HT1080 (cell line): ENCODE measurements around the gene AGRN. TPM values are rescaled to one million over a fixed set of nuclear protein-coding genes. Genes with fewer than 3 reads are reported as not detected.
"Not testable (repeated sequence)": the region's sequence is repeated elsewhere in the genome, so short reads cannot be mapped to it uniquely, and the experiment has no call there.

ENCODE experiments used
- DNase-seq: peaks from one replicate; pipeline ENCODE4 v3.0.0-alpha.2; 2015; ENCODE audit warnings: low read depth
- total RNA-seq: library from RNA; depleted of rRNA; stranded (reverse); fragments of >200 nt; shearing (Covaris generic); gene quantifications from 2 replicates; pipeline ENCODE4 v1.2.3, GENCODE V29; 2014

Gene AGRN
- total RNA-seq, 1 experiment from 2014 or later: 101 TPM

DNA sequence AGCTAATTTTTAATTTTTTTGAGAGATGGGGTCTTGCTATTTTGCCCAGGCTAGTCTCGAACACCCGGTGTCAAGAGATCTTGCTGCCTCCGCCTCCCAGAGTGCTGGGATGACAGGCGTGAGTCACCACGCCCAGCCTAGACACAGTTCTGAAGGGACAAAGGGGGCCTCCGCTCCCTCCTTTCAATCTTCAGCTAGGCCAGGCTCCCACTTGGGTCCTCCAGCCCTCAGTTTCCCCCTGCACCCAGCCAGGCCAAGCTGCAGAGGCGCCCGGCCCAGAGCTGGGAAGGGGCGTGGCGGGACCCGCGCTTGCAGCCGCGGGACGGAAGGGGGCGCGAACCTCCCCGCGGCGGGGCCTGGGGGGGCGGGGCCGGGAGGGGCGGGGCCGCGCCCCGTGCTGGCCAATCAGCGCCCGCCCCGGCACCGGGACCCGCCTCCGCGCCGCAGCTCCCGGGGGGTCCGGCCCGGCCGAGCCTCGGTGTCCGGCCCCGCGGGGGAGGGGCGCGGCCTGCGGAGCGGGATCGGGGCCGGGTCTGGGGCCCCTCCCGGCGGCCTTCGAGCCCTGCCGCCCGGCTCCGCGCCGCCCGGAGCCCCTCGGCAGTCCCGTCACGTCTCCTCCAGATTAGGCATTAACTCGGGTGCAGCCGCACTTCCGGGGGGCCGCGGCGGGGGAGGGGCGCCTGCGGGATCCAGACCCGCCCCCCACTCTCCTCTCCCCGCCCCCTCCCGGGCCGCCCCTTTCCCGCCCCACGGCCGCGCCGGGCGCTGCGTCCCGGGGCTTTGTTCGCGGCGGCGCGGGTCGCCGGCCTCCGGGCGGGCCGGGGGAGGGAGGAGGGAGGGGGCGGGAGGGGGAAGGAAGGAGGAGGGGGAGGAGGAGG lies 559 bp upstream of the AGRN start:
- peak; percentile 48 for DNase-seq

DNA sequence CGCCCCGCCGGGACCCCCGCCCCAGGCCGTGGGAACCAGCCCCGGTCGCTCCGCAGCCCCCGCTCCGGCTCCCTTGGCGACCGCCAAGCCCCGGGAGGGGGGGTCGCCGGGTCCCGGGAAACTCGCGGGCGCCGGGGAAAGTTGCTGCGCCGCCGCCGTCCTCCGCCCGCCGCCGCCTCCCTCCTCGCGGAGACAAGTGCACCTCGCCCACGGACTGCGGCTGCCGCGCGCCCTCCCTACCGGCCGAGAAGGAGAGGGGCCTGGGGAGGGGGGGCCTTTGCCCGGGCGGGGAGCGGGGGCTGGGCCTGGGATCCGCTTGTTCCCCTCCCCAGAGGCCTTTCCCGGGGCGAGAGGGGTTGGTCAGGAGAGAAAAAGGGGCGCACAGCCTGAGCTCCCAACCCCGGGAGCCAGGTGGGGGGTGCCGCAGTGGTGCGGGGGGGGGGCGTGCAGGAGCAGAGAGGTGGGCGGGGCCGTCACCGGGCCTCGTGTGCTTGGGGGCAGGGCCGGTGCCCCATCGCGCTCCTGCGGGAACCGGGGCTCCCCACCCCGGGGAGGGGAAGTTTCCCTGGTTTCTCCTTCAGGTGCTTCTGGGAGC lies 592 bp downstream of the AGRN start:
- no peak for DNase-seq

DNA sequence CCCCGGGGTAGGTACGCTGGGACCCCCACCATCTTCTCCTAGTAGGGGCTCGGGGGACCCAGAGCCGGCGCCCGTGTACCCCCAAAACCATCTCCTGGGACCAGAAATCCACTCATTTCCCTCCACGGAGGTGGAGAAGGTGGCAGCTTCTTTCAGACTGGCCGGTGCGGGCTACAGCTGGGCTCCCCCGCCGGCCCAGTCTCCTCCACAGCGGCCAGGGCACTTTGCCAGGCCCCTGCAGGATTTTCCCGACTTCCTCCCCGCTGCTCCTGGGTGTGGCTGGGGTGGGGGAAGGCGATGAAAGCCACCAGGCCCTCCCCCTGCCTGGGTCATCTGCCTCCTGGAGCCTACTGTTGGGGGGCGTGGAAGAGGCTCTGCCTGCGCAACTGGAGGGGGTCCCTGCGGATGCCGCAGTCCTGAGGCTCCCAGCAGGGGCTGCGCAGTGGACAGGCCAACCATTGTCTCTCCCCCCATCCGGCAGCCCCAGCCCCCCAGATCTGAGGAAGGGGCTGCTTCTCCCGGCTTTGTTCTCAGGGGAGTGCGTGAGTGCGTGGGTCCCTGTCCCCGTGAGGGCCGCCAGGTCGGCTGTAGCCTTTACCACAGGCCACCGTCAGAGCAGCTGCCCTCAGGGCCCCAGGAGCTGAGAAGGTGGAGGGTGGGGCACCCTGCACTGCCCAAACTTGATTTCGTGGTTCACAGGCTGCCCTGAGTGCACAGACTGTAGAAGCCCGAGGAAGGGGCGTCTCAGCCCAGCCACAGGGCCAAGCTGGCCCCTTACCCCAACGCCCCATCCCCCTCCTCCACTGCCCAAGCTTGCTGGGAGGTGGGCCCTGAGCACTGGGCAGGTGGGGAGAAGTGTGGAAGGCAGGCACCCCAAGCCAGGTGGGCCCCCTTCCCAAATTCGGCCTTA lies 1.3 kb downstream of the AGRN start:
- DNase-seq: peak; percentile 87

DNA sequence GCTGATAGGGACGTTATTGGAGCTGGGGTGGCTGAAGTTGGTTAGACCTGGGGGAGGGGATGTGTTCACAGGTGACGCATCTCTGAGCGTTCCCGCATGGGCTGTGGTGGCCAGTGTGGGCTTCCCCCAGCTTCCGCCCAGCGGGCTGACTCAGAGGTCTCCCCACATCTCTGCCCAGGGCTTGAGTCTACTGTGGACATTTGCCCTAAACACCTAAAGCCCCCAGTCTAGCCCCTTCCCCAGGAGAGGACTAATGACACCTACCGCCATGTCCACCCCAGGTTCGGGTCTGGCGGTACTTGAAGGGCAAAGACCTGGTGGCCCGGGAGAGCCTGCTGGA lies 2.0 kb downstream of the AGRN start:
- peak; percentile 89 for DNase-seq

DNA sequence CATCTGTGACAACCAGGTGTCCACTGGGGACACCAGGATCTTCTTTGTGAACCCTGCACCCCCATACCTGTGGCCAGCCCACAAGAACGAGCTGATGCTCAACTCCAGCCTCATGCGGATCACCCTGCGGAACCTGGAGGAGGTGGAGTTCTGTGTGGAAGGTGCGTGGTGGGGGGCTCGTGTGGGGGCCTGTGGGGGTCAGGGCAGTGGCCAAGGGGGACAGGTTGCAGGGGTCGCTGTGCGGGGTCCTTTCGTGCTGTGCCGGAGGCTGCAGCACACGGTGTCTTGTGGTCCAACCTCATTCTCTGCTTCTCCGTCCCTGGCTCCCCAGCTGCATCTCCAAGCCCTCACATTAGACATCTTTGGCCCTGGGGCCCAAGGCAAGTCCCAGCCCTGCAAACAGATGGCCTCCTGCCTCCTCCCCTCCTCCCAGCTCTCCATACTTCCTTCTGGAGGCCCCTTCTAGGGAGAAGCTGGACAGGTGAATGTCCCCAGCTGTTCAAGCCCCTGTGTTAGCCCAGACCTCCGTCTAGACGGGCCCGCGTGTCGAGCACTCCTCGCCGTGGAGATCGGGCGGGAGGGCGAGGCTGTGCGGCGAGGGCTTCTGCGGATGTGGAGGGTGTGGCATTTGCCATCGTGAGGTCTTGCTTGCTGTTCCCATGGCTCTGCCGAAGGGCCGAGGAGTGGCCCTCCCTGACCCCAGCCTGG lies 2.5 kb downstream of the AGRN start:
- DNase-seq: no peak

DNA sequence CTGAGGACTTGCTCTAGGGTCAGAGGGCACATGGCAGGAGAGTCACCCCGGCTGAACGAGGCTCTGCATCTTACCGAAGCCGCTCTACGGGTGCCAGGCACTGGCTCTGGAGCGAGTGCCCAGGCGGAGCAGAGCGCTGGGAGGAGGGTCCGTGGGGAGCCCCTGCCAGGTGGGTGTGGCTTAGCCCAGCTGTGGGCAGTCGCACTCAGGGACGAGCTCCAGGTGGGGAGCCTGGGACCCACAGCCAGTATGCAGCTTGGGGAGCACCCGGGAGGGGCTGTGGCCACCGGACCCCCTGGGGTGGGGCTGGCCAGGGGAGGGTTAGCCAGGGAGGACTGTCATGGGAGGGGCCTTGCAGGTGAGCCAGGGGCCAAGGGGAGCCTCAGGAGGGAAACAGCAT lies 3.8 kb downstream of the AGRN start:
- DNase-seq: no peak

DNA sequence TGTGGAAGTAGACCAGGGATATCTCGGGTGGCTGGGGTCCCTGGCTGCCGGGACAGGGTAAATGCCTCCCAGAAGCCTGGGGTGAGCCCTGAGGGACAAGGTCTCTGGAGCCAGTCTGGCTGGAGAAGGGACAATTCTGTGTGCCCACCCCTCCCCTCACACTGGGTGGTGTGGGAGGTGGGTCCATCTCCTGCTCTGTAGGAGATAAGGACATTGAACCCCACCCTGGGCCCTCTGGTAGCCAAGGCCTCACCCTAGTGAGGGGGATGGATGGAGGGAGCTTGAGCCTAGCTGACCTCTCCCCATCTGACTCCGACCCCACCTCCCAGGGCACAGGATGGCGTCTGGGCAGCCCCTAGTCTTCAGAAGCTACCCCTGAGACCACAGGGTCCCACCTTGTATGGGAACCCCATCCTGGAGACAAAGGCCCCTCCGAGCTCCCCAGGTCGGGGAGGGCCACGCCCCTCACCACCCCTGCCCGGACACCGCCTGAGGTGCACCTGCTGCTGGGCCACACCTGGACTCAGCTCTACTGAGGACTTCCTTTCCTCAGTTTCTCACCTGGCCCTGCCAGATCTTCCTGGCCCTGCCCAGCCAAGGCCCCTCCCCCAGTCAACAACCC lies 4.3 kb downstream of the AGRN start:
- DNase-seq: no peak

DNA sequence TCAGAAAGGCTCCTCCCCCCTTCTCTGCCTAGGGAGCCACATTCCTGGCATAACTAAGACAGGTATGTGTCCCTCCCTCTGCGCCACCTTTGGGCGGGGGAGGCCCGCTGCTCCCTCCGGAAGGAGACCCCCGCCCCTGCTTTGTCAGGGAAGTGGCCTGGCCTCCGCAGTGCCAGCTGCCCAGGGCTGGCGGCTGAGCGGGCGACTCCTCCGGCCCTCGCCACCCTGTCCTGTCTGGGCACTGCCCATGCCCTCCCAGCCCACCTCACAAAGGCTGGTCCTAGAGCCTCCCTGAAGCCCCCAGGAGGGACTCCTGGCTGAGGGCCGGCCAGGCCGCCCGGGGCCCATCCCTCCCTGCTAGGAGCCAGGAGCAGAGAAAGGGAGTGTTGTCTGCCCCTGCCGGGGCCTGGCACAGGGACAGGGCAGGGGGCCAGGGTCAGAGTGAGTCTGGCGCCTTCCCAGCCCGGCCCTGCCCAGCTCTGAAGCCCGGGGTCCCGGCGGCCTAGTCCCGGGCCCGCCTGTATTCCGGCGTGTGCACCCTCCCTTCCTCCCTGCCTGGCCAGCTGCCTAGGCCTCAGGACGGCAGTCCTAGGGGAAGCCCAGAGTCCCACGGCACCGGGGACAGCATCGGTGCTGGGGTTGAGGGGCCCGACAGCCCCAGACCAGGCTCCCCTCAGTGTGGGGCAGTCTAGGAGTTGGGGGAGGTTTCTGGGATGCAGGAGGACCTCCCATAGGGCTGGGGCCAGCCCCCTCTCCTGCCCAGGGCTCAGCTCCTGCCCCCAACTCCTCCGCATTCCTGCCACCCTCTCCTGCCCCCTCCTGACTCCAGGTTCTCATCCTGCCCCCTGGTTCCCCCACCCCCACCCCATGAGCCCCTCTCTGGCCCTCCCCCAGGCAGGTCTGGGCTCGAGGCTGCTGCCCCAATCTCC lies 5.1 kb downstream of the AGRN start:
- peak; percentile 50 for DNase-seq

DNA sequence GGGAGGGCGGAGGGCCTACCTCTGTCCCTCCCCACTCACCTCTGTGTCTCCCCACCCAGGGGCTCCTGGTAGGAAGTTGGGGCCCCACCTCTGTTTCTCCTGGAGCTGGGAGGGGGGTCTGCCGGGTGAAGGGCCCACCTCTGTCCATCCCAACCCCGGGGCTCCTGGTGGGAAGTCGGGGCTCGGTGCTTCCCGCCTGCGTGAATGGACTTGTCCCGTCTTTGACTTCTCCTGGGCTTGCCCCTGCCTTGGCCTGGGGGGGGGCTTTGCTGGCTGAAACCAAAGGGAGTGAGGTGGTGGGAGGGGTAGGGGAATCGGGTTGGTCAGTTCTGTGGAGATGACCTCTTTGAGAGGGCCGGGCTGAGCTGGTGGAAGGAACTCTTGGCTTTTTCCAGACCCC lies 5.8 kb downstream of the AGRN start:
- no peak for DNase-seq

DNA sequence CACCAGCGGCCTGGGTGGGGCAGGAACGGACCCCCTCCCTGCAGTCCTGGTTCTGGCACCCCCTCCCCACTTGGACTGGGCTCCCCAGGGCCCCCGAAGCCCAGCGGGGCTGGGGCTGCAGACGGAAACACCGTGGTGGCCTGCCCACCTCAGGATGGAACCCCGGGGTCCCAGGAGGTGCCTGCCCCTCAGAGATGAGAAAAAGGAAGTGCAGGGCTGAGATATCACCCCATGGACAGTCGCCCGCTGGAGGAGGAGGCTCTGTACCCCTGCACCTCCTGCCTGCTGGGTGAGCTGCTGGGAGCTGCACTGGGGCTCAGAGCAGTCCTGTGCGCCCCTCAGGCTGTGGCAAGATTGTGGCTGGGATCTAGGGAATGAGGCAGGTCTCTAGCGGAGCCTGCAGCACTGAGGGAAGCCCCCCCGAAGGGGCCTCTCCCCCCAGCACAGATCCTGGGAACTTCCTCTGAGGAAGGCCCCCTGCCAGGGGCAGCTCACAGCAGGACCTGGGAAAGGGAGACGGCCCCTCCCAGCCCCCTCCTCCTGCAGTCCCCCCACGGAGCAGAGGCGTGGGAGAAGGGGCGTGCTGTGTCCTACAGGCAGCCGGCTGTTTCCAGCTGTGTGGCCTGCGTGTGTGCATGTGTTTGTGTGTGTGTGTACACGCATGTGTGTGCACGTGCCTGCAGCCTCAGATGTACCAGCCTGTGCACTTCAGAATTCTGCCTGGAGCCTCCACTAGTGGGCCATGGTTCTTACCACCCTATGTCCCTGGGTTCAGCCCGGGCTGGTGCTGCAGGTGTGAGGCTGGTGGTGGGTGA lies 6.9 kb downstream of the AGRN start:
- no peak for DNase-seq

DNA sequence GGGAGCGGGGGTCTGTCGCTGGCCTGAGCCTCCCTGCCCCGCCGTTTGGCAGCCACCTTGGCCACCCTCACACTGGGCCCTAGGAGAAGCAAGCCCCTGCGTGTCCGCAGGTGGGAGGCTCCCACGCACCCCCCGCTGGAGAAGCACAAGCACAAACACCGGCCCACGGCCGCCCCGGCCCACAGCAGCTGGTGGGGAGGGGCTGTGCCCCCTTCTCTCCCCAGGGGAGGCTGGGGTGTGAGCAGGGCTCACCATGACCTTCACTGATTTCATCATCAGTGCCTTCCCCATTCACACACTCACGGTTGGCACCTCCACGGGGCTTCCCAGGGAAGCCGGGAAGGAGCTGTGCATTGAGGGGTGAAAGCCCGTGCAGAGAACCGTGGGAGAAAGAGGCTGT lies 7.9 kb downstream of the AGRN start:
- DNase-seq: no peak

DNA sequence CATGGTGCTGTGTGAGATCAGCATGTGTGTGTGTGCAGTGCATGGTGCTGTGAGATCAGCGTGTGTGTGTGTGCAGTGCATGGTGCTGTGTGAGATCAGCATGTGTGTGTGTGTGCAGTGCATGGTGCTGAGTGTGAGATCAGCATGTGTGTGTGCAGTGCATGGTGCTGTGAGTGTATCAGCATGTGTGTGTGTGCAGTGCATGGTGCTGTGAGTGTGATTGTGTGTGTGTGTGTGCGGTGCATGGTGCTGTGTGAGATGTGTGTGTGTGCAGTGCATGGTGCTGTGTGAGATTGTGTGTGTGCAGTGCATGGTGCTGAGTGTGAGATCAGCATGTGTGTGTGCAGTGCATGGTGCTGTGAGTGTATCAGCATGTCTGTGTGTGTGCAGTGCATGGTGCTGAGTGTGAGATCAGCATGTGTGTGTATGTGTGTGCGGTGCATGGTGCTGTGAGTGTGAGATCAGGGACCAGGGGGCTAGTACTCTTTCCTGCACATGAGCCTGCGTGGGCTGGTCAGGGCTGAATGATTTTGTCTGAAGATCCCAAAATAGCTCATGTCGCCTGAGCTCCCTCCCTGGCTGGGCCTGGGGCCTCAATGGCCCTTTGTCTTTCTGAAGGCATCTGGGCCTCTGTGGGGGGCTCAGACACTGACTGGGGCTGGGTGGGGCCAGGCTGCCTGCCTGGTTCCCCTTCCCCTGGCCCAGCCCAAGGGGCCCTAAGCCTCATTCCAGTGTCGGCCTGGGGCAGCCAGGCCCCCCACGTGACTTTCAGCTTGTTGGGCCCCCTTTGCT lies 11.1 kb downstream of the AGRN start:
- not testable (repeated sequence) for DNase-seq

DNA sequence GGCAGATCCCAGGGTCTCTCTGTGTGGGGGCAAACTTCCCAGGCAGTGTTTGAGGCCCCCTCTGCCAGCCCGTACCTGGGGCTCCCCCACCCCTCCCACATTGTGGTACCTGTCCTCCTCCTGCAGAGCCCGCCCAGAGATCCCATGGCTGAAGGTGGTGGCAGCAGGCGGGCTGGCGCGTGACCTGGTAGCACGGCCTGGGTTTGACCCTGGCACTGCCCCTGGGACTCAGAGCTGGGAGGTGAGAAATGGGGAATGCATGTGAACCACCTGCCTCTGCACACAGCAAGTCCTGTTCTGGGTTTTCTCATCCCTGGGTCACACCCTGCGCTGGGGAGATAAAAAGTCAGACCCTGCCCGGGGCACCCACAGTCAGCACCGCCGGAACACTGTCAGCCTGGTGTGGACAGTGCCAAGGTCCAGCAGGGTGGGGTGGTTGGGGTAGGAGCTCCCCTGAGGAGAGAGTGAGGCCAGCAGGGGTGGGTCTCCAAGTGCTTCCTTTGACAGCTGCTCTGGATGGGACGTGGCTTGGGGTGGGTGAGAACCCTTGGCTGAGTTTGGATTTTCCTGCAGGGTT lies 11.8 kb downstream of the AGRN start:
- no peak for DNase-seq

DNA sequence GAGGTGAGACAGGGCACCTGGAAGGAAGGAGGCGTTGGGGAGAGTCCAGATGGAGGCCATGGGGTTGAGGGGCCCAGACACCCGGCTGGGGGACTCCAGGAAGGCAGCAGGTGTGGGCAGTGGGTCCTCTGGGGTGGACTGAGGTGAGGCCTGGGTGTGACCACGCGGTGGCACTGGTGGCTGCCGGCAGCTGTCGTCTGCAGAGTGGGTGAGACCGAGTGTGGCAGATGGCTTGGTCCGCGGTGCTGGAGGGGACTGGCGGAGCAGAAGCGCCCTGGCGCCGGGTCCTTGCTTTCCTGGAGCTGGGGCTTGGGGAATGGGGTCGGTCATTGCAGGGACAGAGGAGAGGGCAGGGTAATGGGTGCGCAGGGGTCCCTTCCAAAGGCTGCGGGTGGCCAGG lies 12.5 kb downstream of the AGRN start:
- DNase-seq: no peak

DNA sequence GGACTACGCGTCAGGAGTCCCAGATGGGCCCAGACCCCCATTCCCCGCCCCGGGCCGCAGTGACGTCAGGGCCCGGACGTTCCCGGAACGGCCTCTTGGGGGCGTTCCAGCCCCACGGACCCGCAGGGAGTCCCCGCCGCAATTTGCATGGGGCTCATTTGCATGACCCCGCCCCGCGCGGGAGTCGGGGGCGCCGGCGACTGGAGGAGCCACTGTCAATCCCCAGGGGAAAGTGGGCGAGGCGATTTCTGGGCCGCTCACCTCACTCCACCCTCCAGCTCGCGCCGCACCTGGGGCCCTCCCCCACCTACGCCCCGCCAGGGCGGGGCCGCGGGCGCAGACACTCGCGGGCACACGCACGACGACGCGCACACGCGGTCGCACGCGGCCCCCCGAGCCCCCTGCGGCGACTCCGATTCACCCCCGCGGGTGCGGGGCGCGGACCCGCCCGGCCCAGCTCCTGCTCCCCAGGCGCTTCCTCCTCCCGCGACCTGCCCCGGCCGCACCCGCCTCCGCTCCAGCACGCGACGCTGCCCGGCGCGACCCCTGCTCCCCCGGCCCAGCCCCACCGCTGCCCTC lies 13.2 kb downstream of the AGRN start:
- no peak for DNase-seq

DNA sequence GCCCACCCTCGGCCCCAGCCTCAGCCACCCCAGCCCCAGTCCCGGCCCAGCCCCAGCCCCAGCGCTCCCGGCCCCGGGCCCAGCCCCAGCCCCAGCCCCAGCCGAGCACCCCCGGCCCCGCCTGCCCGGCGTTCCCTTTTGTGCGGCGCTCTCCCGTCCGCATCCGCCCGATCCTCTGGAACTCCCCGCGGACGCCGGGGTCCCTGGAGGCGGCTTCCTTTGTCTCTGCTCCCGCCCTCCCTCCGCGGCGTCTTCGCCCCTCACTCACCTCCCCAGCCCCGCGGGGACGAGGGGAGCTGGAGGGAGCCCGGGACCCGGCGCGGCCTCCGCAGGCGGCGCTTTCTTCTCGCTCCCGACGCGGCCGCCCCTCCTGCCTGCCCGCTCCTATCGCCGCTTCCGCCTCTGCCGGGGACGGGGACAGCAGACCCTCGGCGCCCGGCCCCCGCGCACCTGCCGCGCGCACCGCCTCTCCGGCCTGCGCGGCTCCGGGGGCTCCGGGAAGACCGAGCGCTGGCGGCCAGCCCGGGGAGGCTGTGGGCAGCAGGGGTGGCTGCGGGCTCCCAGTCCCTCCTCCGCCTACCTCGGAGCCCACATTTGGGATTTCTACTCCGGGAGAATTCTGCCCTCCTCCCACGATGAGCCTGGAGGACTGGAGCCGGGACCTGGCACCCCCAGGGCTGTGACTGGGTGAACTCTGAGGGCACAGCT lies 14.0 kb downstream of the AGRN start:
- no peak for DNase-seq

DNA sequence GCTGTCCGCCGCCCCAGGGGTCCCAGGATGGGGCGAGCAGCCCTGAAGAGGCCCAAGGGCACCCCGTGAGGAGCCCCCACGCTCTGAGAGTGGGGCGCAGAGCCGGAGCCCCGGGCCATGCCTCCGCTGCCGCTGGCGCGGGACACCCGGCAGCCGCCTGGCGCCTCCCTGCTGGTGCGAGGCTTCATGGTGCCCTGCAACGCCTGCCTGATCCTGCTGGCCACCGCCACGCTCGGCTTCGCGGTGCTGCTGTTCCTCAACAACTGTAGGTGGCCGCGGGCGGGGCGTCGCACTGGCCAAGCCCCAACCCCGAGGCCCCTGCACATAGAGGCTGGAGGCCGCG lies 14.5 kb downstream of the AGRN start:
- no peak for DNase-seq
